NCI-H2196 (cell line): Measurements from ENCODE around the gene RASL12.
"Not testable (repeated sequence)": the region's sequence is repeated elsewhere in the genome, so short reads cannot be mapped to it uniquely, and the experiment has no call there.

Source experiments
- DNase-seq: peaks from one replicate; lab custom pipeline; 2025; ENCODE audit not compliant: unreplicated experiment; lab: John Stamatoyannopoulos, UW

Gene RASL12

DNA sequence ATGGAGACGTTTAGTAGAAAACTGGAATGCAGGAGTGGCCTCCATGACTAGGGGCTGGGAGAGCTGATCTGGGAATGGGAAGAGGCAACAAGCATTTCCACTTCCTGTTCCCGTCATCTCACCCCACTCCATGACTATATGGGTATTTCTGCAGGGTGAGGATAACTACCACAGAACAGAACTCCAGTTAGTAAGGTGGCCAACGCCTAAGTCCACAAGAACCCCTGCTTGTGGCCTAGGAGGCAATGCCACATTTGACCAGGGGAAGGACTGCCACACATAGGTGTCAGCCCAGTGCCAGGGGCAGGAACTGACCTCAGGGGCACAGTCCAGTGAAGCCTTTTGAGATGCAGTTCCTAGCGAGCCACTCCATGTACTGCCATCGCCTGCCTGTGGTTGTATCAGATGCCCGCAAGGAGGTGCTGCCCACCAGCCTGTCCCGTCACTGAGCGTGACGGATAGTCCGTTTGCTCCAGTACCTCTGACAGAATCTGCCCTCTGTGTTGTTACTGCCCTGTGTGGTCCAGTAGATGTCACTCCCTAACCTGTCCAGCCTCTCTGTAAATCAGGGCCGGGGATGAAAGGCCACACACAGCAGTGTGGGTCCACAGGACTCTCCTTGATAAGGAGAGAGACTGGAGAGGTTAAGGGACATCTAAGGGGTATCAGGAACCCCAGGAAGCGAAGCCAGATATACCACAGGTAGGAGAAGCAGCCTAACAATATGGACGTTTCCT is 34.8 kb downstream of the RASL12 start:
- peak; percentile 8 for DNase-seq

GRCh38 chr15:65029736-65030208 is 38.0 kb downstream of the RASL12 start:
- DNase-seq = no peak

GRCh38 chr15:65028921-65029735 is 38.7 kb downstream of the RASL12 start, which contains the start of gene MTFMT:
MTFMT (minus strand) TSS chr15:65029639; CDS start chr15:65029613, 26 bp downstream.
- peak; percentile 60 for DNase-seq

DNA sequence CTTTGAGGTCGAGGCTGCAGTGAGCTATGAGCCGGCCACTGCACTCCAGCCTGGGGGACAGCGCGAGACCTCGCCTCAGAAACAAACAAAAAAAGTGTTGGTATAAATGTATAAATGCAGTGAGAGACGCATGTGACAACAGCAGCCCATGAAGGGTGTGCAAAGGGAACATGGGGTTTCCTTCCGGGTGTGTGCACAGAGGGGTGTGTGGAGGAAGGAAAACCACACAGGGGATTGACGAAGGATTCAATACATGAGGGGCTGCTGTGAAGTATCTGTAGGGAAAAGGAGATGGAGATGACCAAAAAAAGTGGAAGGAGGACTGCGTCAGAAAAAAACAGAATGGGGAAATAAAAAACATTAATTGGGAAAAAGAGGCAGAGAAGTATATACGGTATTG is 39.5 kb downstream of the RASL12 start:
- DNase-seq = no peak

GRCh38 chr15:65027593-65027992 is 40.2 kb downstream of the RASL12 start:
- no peak for DNase-seq

DNA sequence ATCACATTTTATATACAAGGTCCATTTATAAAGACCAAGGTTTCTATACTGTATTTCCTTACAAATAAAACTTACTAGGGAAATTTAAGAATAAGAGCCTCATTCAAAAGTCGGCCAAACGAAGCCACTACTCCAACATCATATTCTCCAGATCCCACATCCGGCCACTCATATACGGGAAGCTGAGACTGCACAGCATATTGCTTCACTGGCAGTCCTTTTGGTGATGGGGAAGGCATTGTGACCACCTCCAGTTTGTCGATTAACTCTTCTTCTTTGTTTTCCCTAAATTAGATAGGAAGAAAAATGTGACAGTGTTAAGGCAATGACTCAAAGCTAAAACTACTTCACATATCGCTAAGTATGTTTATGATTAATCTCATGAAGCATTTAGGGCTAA is 41.0 kb downstream of the RASL12 start:
- no peak for DNase-seq

DNA sequence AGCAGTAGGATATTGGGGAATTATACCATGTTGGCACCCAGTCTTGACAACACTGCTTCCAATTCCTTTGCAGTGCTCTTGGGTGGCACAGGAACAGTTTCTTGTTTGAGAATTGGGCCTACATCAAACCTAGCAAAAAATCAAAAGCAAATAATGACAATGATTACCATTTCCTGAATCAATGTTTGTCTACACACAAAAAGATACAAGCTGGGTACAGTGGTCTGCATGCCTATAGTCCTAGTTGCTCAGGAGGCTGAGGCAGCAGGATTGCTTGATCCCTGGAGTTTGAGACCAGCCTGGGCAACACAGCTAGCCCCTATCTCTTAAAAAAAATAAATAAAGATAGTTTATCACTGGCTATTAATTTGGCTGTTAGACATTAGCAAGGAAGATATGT is 46.3 kb downstream of the RASL12 start:
- DNase-seq = no peak

- DNase-seq = no peak
Measured at GRCh38 chr15:65020419-65020818, 47.4 kb downstream of the RASL12 start.

- DNase-seq = not testable (repeated sequence)
Measured at GRCh38 chr15:65011198-65011597, 56.6 kb downstream of the RASL12 start.

GRCh38 chr15:65008983-65009382 is 58.8 kb downstream of the RASL12 start:
- DNase-seq = no peak

DNA sequence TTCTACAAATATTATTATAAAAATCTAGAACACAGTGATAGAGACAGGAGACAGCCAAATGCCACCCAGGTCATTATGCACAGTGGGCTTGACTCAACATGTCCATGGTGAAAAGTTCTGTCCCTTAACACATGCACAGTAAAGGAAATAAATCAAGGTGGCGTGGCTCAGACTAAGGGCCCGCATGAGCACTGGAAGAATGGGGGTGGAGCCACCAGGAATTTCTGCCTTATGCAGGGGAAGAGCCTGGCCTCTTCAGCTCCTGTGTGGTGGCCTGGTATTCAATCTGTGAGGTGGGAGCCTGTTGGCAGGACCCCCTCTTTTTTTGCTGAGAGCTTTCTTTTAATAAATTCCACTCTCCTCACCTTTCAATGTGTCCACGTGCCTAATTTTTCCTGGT is 60.9 kb downstream of the RASL12 start:
- no peak for DNase-seq

DNA sequence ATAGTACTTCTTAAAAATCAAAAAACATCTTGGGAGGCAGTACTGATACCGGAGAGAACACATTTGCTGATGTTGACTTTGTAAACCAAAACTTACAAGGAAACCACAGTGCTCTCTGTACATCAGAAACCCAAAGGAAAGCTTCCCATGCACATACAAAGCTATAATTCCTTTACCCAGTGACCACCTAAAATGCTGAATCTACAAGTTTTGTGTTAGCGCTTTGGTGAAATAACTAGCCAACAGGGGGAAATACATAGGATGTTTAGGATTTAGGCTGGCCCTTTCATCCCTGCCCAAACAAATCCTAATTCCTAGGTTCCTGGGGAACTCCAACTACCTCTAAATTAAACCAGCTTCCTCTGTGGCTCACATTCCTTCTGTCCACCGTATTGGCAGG is 62.8 kb downstream of the RASL12 start:
- no peak for DNase-seq
